Nephron (organoid): Measurements from ENCODE around the gene ECEL1.

Experiments
- H3K27ac Mint-ChIP-seq, 3 experiments: 2 replicates each; pipeline ENCODE4 v1.8.0; 2020; ENCODE audit warnings: mixed read lengths in 3 of 3, mild to moderate bottlenecking in 2 of 3, moderate library complexity in 1 of 3
- H3K27me3 Mint-ChIP-seq: 2 replicates; pipeline ENCODE4 v1.8.0; 2021; ENCODE audit warnings: low read depth, mild to moderate bottlenecking, moderate library complexity, mixed read lengths
- H3K36me3 Mint-ChIP-seq: 2 replicates; pipeline ENCODE4 v1.8.0; 2020; ENCODE audit warnings: low read depth, mixed read lengths
- H3K4me1 Mint-ChIP-seq: 2 replicates; pipeline ENCODE4 v1.8.0; 2020; ENCODE audit warnings: mixed read lengths
- H3K4me3 Mint-ChIP-seq, 3 experiments: 2 replicates each; pipeline ENCODE4 v1.8.0; 2020; ENCODE audit warnings: mild to moderate bottlenecking in 3 of 3, mixed read lengths in 3 of 3, moderate library complexity in 2 of 3
- H3K9me3 Mint-ChIP-seq: 2 replicates; pipeline ENCODE4 v1.8.0; 2020; ENCODE audit warnings: mixed read lengths
- TF ChIP-seq, protein P1 (sequence below), 3 experiments: fragments of 200-600 bp; sonication (generic); IDR thresholded peaks; one replicate each; pipeline ENCODE4 v1.5.0; 2021; ENCODE audit warnings: antibody characterized with exemption in 3 of 3; ENCODE audit not compliant: unreplicated experiment in 3 of 3

ECEL1 gene

GRCh38 chr2:232512602-232513001 is 25.0 kb upstream of the ECEL1 start:
- H3K9me3 Mint-ChIP-seq = no peaks in the 10 kb centered on the region
- TF ChIP-seq, protein P1, sequence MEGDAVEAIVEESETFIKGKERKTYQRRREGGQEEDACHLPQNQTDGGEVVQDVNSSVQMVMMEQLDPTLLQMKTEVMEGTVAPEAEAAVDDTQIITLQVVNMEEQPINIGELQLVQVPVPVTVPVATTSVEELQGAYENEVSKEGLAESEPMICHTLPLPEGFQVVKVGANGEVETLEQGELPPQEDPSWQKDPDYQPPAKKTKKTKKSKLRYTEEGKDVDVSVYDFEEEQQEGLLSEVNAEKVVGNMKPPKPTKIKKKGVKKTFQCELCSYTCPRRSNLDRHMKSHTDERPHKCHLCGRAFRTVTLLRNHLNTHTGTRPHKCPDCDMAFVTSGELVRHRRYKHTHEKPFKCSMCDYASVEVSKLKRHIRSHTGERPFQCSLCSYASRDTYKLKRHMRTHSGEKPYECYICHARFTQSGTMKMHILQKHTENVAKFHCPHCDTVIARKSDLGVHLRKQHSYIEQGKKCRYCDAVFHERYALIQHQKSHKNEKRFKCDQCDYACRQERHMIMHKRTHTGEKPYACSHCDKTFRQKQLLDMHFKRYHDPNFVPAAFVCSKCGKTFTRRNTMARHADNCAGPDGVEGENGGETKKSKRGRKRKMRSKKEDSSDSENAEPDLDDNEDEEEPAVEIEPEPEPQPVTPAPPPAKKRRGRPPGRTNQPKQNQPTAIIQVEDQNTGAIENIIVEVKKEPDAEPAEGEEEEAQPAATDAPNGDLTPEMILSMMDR (IDR thresholded peaks at IDR 0.05; ENCODE audit: unreplicated experiment in 3 of 3) = no peak
- peaks cover 68% of the 10 kb centered on the region for H3K27me3 Mint-ChIP-seq
- peaks cover 33% of the 10 kb centered on the region for H3K4me1 Mint-ChIP-seq
- no peak overlapping the region for H3K4me3 Mint-ChIP-seq
- no peak overlapping the region for H3K27ac Mint-ChIP-seq
- no peaks in the 10 kb centered on the region for H3K36me3 Mint-ChIP-seq

- Mint-ChIP-seq H3K9me3 (no peaks in the 10 kb centered on the region), H3K27ac (no peak overlapping the region), H3K4me3 (no peak overlapping the region), H3K4me1 (peaks cover 26% of the 10 kb centered on the region), H3K36me3 (no peaks in the 10 kb centered on the region), H3K27me3 (peaks cover 67% of the 10 kb centered on the region)
- TF ChIP-seq, protein P1 (IDR thresholded peaks at IDR 0.05; ENCODE audit: unreplicated experiment in 3 of 3) = no peak
Measured at GRCh38 chr2:232511336-232511890, 23.8 kb upstream of the ECEL1 start.

- H3K4me3 Mint-ChIP-seq = no peak overlapping the region
- peaks cover 79% of the 10 kb centered on the region for H3K27me3 Mint-ChIP-seq
- no peaks in the 10 kb centered on the region for H3K36me3 Mint-ChIP-seq
- TF ChIP-seq, protein P1 (IDR thresholded peaks at IDR 0.05; ENCODE audit: unreplicated experiment in 3 of 3) = no peak
- no peaks in the 10 kb centered on the region for H3K9me3 Mint-ChIP-seq
- H3K4me1 Mint-ChIP-seq = peaks cover 25% of the 10 kb centered on the region
- no peak overlapping the region for H3K27ac Mint-ChIP-seq
Measured at GRCh38 chr2:232508251-232508650, 20.6 kb upstream of the ECEL1 start.

DNA sequence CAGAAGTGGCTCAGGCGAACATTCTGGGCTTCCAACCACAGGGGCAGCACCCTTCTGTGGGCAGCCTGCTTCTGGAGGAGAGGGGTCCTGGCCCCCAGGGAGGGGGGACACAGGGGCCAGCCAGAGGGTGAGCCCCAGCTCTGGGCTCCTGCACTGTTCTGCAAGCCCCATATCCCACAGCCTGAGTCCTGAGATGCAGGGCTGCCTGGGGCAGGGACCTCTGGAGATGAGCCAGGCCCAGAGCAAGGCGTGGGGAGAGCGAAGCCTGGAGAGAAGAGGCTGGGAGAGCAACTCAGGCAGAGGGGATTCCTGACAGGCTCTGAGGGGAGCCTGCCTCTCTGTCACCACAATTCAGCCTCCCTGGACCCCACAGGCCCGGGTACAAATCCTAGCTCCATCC is 19.1 kb upstream of the ECEL1 start:
- peak overlapping the region in 1 of 3 experiments; percentile 22 for H3K27ac Mint-ChIP-seq
- TF ChIP-seq, protein P1 (IDR thresholded peaks at IDR 0.05; ENCODE audit: unreplicated experiment in 3 of 3) = no peak
- peaks cover 20% of the 10 kb centered on the region for H3K4me1 Mint-ChIP-seq
- no peaks in the 10 kb centered on the region for H3K36me3 Mint-ChIP-seq
- H3K4me3 Mint-ChIP-seq = no peak overlapping the region
- H3K27me3 Mint-ChIP-seq = peaks cover 73% of the 10 kb centered on the region
- no peaks in the 10 kb centered on the region for H3K9me3 Mint-ChIP-seq

GRCh38 chr2:232505856-232506255 is 18.2 kb upstream of the ECEL1 start:
- Mint-ChIP-seq H3K36me3 (no peaks in the 10 kb centered on the region), H3K27ac (peak overlapping the region in 1 of 3 experiments; percentile 22), H3K9me3 (no peaks in the 10 kb centered on the region), H3K4me3 (peak overlapping the region in 2 of 3 experiments; percentile 23 to 44), H3K27me3 (peaks cover 70% of the 10 kb centered on the region), H3K4me1 (peaks cover 20% of the 10 kb centered on the region)
- TF ChIP-seq, protein P1 (IDR thresholded peaks at IDR 0.05; ENCODE audit: unreplicated experiment in 3 of 3) = no peak

DNA sequence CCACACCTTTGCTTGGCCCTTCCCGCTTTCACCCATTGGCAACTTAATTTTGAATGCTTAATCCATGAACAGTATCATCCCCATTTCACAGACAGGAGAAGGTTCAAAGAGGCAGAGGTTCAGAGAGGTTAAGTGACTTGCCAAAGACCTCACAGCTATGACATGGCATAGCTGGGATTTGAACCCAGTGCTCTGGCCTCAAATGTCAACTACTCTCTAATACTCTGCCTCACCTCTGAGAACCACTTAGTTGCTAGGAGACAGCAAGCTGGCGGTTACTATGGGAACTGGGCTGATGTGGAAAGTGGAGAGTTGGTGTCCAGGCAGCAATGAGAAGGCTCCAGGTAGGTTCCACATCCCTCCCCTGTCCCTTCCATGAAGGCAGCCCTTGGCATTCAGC is 16.8 kb upstream of the ECEL1 start:
- Mint-ChIP-seq H3K9me3 (no peaks in the 10 kb centered on the region), H3K36me3 (no peaks in the 10 kb centered on the region), H3K27me3 (peaks cover 71% of the 10 kb centered on the region), H3K4me1 (peaks cover 20% of the 10 kb centered on the region), H3K4me3 (peak overlapping the region; percentile 46 to 69 (median 46)), H3K27ac (no peak overlapping the region)
- TF ChIP-seq, protein P1 (IDR thresholded peaks at IDR 0.05; ENCODE audit: unreplicated experiment in 3 of 3) = no peak
